HG03460 (cell line): ENCODE results near the gene DIP2A.

Experiments
- ATAC-seq: cut with Tn5 transposase; IDR thresholded peaks from one replicate; pipeline ENCODE4 v1.9.1; 2021; ENCODE audit not compliant: unreplicated experiment

DIP2A gene

DNA sequence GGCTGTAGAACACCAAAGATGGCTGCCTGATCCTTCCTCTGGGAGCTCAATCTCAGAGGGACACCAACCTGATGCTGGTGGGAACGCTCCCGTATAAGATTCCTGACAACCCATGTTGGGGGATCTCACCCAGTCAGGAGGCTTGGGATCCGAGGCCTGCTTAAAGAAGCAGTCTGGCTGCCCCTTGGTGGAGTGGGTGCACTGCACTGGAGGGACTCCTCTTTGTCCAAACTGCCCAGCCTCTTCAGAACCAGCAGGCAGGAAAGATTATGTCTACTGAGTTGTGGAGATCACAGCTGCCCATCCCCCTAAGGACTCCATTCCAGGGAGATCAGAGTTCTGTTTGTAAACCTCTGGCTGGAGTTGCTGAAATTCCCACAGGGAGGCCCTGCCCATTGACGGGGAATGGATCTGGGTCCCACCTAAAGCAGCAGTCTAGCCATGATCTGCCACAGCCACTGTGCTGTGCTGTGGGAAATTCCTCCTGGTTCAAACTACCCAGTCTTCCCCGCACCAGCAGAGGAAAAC, 123.2 kb downstream of the DIP2A start:
- no peak for ATAC-seq

DNA sequence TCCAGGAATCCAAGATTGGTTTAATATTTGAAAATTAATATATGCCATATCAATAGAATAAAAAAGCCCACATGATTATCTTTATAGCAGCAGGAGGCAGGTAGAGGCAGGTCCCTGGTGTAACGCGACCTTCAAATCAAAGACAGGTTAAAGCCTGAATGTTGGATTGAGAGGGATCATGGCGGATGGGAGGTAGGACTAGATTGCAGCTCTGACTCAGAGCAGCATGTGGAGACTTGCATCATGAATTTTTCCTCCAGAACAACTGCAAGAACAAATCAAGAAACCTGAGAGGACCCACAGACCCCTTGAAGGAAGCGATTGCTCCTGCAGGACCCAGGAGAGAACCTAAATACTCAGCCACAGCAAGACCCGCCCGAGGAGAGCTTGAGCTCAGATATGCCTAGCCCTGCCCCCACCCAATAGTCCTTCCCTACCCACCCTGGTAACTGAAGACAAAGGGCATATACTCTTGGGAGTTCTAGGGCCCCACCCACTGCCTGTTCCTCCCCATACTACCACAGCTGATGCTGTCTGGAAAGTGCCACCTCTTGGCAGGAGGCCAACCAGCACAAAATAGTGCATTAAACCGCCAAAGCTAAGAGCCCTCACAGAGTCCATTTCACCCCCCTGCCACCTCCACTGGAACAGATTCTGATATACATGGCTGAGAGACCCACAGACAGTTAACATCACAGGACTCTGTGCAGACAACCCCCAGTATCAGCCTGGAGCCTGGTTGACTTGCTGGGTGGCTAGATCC, 126.7 kb downstream of the DIP2A start:
- ATAC-seq, result no peak

GRCh38 chr21:46594276-46594675, 135.6 kb downstream of the DIP2A start:
- no peak for ATAC-seq

- no peak for ATAC-seq
Observed at GRCh38 chr21:46596201-46596600, 137.5 kb downstream of the DIP2A start.

- ATAC-seq, result no peak
Observed at GRCh38 chr21:46597031-46597430, 138.3 kb downstream of the DIP2A start.

GRCh38 chr21:46597896-46598343, 139.2 kb downstream of the DIP2A start:
- ATAC-seq, result no peak

- ATAC-seq, result no peak
Observed at GRCh38 chr21:46598581-46599572, 140.2 kb downstream of the DIP2A start.

- no peak for ATAC-seq
Observed at GRCh38 chr21:46600305-46600704, 141.6 kb downstream of the DIP2A start.

- no peak for ATAC-seq
Observed at GRCh38 chr21:46600978-46601377, 142.3 kb downstream of the DIP2A start.

DNA sequence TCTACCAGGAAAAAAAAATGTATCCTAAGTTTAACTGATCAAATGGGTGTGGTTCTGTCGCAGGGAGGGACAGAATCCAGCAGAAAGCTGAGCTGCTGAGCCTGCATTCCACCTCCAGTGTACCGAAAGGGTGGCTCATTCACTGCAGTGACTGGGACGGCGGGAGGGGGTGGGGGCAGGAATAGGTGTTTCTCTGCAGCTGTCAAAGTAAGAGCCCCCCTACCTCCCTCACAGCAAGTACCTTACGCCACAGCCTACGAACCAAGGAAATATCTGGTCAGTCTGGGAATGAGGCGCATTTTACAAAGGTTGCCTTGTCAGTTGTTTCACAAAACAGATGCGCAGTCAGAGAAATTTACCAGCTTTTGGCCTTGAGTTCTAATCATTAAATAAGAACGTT, 144.5 kb downstream of the DIP2A start:
- ATAC-seq, result no peak

DNA sequence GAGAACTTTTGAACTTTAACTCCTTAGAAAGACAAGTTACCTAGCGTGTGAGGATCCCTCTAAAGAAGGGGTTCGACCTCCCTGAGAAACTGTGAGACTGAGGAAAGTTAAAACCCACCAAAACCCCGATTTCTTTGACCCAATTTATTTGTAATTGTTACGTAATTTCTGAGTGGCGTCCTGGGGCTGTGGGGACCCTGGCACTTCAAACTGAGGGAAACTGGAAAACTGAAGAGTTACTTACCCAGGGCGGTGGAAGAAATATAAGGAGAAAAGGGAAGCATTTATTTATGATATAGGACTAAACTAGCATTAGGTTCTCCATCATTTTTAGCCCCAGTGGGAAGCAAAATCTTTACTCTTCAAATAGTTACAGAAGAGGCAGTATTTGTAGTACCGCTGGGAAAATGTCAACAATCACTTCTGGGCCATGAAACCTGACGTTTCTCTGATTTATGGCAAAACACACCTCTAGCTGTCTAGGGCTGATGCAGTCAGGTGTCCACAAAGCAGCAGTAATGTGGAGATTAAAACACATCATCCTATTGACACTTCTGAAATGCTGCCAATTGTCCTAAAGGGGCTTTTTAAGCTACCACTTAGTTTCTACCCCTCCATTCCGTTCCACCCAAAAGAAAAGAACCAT, 145.8 kb downstream of the DIP2A start:
- ATAC-seq, result no peak

- no peak for ATAC-seq
Observed at GRCh38 chr21:46604975-46605766, 146.5 kb downstream of the DIP2A start, which contains the start of gene S100B. Gene S100B, minus strand, starts transcription at chr21:46605082. Its CDS starts 2,667 bp downstream, at chr21:46602415.

- ATAC-seq, result no peak
Observed at GRCh38 chr21:46605767-46606426, 147.2 kb downstream of the DIP2A start.

DNA sequence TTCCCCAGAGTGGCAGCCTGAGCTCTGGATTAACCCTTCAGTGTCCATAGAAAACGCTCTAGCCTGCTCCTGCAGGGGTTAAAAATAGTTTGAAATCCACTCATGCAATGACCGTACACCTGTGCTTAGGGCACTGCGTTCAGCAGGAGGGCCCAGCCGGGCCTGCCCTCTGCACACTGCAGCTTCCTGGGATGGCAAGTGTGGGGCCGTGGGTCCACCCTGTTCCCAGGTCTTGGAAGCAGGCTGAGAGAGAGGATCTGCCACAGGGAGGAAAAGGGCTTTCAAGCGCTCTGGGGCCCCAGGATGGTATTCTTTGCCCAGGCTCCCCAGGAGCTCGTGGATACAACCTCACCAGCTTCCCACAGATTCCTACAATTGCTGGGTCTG, 147.7 kb downstream of the DIP2A start:
- ATAC-seq, result no peak

GRCh38 chr21:46607636-46608035, 148.9 kb downstream of the DIP2A start:
- no peak for ATAC-seq

DNA sequence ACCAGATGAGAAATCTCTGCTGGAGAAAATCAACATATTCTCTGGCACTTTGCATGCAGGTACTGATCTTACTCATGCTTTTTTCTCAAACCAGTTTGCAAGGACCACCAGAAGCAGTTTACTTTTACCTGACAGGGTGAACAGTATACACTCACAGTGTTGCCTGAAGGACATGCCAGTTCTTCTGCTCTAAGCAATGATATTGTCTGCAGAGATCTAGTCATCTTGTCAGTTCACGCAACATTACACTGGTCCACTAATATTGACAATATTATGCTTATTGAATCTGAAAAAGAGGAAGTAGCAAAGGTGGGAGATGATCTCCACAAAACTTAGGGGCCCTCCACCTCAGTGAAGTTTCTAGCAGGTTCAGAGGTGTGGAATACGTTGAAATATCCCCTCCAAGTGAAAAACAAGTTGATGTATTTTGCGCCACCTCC, 150.0 kb downstream of the DIP2A start:
- ATAC-seq, result no peak

DNA sequence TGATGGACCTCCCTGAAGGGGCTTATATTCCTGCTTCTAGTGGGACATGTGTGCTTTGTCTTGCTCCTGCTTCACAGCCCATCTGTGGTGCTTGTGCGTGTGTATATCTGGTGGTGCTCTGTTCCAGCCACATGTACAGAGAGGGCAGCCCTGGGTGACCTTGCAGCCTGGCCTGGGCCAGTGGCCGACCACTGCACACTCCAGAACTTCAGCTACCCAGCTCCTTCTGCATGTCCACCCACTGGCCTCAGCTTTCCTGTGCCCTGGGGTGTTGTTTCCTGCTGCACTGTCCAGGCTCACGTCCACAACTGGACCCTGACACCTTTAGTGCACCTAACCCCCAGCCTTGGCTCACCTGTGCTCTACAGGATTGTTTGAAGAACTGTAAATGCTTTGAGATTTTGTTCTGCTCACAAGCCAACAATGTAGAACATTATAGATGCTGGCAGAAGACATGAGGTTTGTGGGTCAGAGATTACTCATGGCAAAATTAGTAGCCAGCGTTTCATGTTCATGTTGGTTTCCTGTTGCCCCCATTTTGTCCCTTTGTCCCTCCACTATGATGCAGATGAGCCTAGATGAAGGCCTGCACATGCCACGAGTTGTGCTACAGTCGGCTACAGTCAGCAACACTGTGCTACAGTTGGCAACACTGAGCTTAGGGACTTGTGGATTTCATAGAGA, 151.5 kb downstream of the DIP2A start:
- no peak for ATAC-seq

GRCh38 chr21:46613391-46613790, 154.7 kb downstream of the DIP2A start:
- ATAC-seq, result no peak

DNA sequence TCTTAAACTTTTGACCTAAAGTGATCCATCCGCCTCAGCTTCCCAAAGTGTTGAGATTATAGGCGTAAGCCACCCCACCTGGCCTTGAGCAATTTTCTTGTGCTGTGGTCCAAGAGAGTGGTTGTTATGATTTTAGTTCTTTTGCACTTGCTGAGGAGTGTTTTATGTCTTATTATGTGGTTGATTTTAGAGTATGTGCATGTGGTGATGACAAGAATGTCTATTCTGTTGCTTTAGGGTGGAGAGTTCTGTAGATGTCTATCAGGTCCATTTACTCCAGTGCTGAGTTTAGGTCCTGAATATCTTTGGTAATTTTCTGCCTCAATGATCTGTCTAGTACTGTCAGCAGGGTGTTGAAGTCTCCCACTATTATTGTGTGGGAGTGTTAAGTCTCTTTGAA, 157.4 kb downstream of the DIP2A start:
- ATAC-seq, result no peak
